Stimulated activated CD4-positive, alpha-beta T cell treated with anti-CD3 and anti-CD28 coated beads, Interleukin-2, amount 100 ng/mL, for 24 hours (primary cell): ENCODE data around the gene AGA.

Experiments used
- DNase-seq, 2 donors: peaks; one replicate each; pipeline ENCODE4 v3.0.0-alpha.2; 2020

AGA gene

DNA sequence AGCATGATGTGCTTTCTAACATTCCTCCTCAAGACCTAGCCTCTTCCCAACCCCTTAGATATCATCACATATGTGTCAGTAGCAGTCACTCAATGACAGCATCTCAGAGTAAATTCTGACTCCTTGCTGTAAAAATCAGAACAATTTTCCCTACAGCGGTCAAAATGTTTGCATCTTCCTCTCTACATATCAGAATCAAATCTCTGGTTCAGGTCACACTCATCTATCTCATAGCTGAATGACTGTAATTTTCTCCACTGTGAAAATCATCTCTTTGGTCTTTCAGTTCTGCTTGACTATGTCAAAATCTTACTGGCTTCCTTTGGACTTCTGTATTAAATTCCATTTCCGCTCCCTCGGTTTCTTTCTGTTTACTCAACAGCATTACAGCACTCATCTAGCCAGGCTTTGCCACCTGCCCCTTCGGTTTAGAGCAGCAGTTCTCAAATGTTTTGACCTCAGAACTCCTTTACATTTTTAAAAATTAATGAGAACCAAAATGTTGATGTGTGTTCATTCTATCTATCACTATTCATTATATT is 57.3 kb downstream of the AGA start:
- no peak for DNase-seq

DNA sequence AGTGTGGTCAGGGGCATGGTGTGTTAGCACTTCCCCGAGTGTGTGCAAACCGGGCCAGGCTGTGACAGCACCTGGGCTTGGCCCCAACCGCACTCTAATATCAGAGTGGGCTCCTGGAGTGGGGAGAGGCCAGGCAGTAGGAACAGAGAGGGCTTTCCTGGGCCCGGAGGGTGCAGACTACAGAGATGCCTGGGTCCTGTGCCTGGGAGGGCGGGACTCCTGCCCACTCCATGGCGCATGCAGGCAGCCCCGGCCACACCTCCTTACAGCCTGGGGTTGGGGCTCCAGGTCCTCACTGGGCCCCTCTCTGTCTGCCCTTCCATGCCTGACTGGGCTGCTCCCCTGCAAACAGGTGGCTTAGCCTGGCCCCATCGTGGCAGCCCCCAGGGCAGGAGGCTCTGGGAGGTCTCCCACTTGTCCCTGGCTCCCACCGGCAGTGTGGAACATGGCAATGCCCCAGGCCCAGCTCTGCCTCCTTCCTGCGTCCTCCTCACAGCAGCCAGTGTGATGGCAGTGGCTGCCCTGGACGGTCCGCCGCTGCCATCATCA is 60.4 kb downstream of the AGA start:
- DNase-seq, result no peak
